Esophagus muscularis mucosa (tissue), 4 donors: ENCODE results near the gene SPEG. TPM values are rescaled to one million over a fixed set of nuclear protein-coding genes. Genes with fewer than 3 reads are reported as not detected.

ENCODE experiments used
- DNase-seq: peaks from one replicate; pipeline ENCODE4 v3.0.0-alpha.2; 2017; ENCODE audit errors: extremely low spot score
- H3K27ac ChIP-seq, 4 donors: fragments of 200-600 bp; sonication (generic); replicated peaks in 1 of 4; 1 replicate in 3 of 4; 2 replicates in 1 of 4; pipeline ENCODE4 v1.5.1; 2016 to 2019; ENCODE audit warnings: mild to moderate bottlenecking in 1 of 4
- H3K27me3 ChIP-seq, 4 donors: fragments of 200-600 bp; sonication (generic); one replicate each; pipeline versions ENCODE4 v1.5.1 to v1.6.0; 2016 to 2019
- H3K36me3 ChIP-seq, 4 donors: fragments of 200-600 bp; sonication (generic); one replicate each; pipeline ENCODE4 v1.5.1; 2016 to 2019
- H3K4me1 ChIP-seq, 4 donors: fragments of 200-600 bp; sonication (generic); one replicate each; pipeline ENCODE4 v1.5.1; 2016 to 2019
- H3K4me3 ChIP-seq, 4 donors: fragments of 200-600 bp; sonication (generic); 1 replicate in 2 of 4; 2 replicates in 2 of 4; pipeline ENCODE4 v1.5.1; 2016 to 2019; ENCODE audit warnings: mild to moderate bottlenecking in 4 of 4, moderate library complexity in 1 of 4
- H3K9me3 ChIP-seq, 4 donors: fragments of 200-600 bp; sonication (generic); 1 replicate in 3 of 4; 2 replicates in 1 of 4; pipeline ENCODE4 v1.5.1; 2016 to 2019
- CTCF ChIP-seq, 3 experiments: fragments of 200-600 bp in 2 of 3; fragments of 450-650 bp in 1 of 3; sonication (generic) in 2 of 3; IDR thresholded peaks; one replicate each; pipeline ENCODE4 v1.5.1; 2017 to 2019; ENCODE audit warnings: antibody characterized with exemption in 3 of 3, mild to moderate bottlenecking in 2 of 3, moderate library complexity in 1 of 3
- EP300 ChIP-seq: sonication (generic); formaldehyde crosslinking; IDR thresholded peaks from one replicate; pipeline ENCODE4 v1.6.1; 2017; ENCODE audit warnings: antibody characterized with exemption
- POLR2A ChIP-seq: fragments of 450-650 bp; IDR thresholded peaks from one replicate; pipeline ENCODE4 v1.6.1; 2017; ENCODE audit warnings: antibody characterized with exemption, moderate library complexity, mild to moderate bottlenecking, low read depth
- POLR2AphosphoS5 ChIP-seq, 2 donors: sonication (generic); formaldehyde crosslinking; IDR thresholded peaks; one replicate each; pipeline ENCODE4 v1.6.1; 2017; ENCODE audit warnings: antibody characterized with exemption in 2 of 2
- WGBS: methylation state at CpG from one replicate; pipeline ENCODE4 v1.1.5; 2018; 5-methylcytosine and 5-hydroxymethylcytosine counted together
- intact Hi-C: fragments of 100-400 bp; cut with DNase I; formaldehyde crosslinking; loops from one replicate; pipeline ENCODE4 v1.15.1; 2023
- total RNA-seq, 4 donors: library from RNA; depleted of rRNA; stranded (reverse); fragments of >200 nt; gene quantifications; one replicate each; pipeline versions ENCODE4 v1.1.0 to v1.2.1, GENCODE V29; 2016

Gene SPEG
- total RNA-seq, 4 donors from 2014 or later: 115 to 251 (median 180) TPM

GRCh38 chr2:219533930-219534661, 99.5 kb downstream of the SPEG start:
- no peak overlapping the region for H3K27ac ChIP-seq
- H3K4me3 ChIP-seq: no peak overlapping the region
- peaks cover 0 to 15% (median 0%) of the 10 kb centered on the region in 4 donors for H3K27me3 ChIP-seq
- no peak for DNase-seq
- no peak for TF ChIP-seq CTCF (IDR thresholded peaks at IDR 0.05)
- TF ChIP-seq POLR2AphosphoS5 (IDR thresholded peaks at IDR 0.05): no peak
- TF ChIP-seq POLR2A: no peak
- no peak for TF ChIP-seq EP300
- WGBS: 91% methylated on average over 6 of the region's 6 CpGs
- peaks cover 15 to 28% (median 23%) of the 10 kb centered on the region in 4 donors for H3K4me1 ChIP-seq
- H3K9me3 ChIP-seq: no peaks in the 10 kb centered on the region
- intact Hi-C loops: loop anchor here (5.0 kb wide), 2 partner anchors 37 to 57 kb away; partner anchors contain the start of gene GMPPA
- peaks cover 0 to 9% (median 4%) of the 10 kb centered on the region in 4 donors for H3K36me3 ChIP-seq

- no peak overlapping the region for H3K27ac ChIP-seq
- intact Hi-C loops: no loop called here
- peaks cover 0 to 8% (median 0%) of the 10 kb centered on the region in 4 donors for H3K27me3 ChIP-seq
- H3K4me3 ChIP-seq: no peak overlapping the region
- WGBS: 81% methylated on average over 16 of the region's 16 CpGs
- peaks cover 9 to 21% (median 16%) of the 10 kb centered on the region in 4 donors for H3K4me1 ChIP-seq
- peaks cover 13 to 32% (median 26%) of the 10 kb centered on the region in 4 donors for H3K36me3 ChIP-seq
- H3K9me3 ChIP-seq: no peaks in the 10 kb centered on the region
- no peak for DNase-seq
- TF ChIP-seq EP300: no peak
- no peak for TF ChIP-seq POLR2A
- no peak for TF ChIP-seq CTCF (IDR thresholded peaks at IDR 0.05)
- TF ChIP-seq POLR2AphosphoS5 (IDR thresholded peaks at IDR 0.05): no peak
Observed at GRCh38 chr2:219536425-219536824, 101.8 kb downstream of the SPEG start.

DNA sequence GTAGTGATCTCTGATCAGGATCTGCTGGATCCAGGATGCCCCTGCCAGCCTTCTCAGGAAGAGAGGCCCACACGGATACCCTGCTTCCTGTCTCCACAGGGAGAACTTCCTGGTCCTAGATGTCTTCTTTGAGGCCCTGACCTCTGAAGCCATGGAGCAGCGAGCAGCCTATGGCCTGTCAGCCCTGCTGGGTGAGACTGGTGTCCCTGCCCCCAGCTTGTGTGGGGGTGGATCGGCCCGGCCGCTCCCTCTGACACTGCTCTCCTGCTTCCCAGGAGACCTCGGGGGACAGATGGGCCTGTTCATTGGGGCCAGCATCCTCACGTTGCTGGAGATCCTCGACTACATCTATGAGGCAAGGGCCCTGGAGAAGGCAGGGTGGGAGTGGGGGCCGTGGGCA, 102.3 kb downstream of the SPEG start:
- no peak for TF ChIP-seq POLR2AphosphoS5 (IDR thresholded peaks at IDR 0.05)
- no peak for TF ChIP-seq CTCF (IDR thresholded peaks at IDR 0.05)
- no peak for TF ChIP-seq POLR2A
- TF ChIP-seq EP300: no peak
- Histone ChIP-seq H3K27ac (no peak overlapping the region), H3K9me3 (no peaks in the 10 kb centered on the region), H3K27me3 (peaks cover 0 to 4% (median 0%) of the 10 kb centered on the region in 4 donors), H3K36me3 (peaks cover 13 to 34% (median 27%) of the 10 kb centered on the region in 4 donors), H3K4me3 (no peak overlapping the region), H3K4me1 (peaks cover 14 to 27% (median 21%) of the 10 kb centered on the region in 4 donors)
- no peak for DNase-seq
- 77% methylated on average over 4 of the region's 9 CpGs for WGBS
- intact Hi-C loops: no loop called here

DNA sequence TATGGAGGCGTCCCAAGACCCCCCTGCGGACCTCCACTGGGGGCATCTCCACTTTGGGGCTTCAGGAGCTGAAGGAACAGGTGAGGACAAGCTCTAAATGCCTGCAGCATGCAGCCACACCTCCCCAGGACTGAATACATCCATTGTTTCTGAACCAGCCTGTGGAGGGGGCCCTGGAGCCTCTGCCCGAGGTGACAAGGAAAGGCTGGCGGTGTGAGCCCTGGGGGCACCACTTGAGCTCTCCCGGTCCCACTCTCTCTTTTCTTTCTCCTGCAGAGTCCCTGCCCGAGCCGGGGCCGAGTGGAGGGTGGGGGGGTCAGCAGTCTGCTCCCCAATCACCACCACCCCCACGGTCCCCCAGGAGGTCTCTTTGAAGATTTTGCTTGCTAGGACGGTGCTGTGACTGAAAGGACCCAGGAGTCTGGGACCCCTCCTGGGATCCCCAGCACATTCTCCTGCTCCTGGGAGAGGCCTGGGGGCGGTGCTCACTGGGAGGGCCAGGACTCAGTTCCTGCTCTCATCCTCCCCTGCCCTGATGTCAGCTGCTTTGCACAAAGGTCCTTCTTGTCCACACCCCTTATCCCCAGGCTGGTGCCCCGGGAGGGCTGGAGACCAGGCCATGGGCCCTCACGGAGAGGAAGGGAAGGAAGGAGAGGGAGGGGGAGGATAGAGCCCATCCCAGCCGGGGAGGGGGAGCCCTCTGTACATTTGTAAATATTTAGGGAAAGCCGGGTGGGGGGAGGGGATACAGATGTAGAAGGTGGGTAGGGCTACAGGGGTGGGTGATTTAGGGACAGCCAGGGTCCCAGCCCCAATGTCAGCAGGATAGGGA, 103.2 kb downstream of the SPEG start:
- no peak overlapping the region for H3K4me3 ChIP-seq
- no peak overlapping the region for H3K27ac ChIP-seq
- TF ChIP-seq POLR2AphosphoS5 (IDR thresholded peaks at IDR 0.05): no peak
- no peak for TF ChIP-seq POLR2A
- TF ChIP-seq EP300: no peak
- TF ChIP-seq CTCF (IDR thresholded peaks at IDR 0.05): no peak
- intact Hi-C loops: no loop called here
- 62% methylated on average over 7 of the region's 15 CpGs for WGBS
- DNase-seq: no peak
- H3K36me3 ChIP-seq: peaks cover 13 to 34% (median 27%) of the 10 kb centered on the region in 4 donors
- peaks cover 23 to 36% (median 30%) of the 10 kb centered on the region in 4 donors for H3K4me1 ChIP-seq
- peaks cover 0 to 4% (median 0%) of the 10 kb centered on the region in 4 donors for H3K27me3 ChIP-seq
- H3K9me3 ChIP-seq: no peaks in the 10 kb centered on the region
